Stimulated activated CD8-positive, alpha-beta memory T cell treated with anti-CD3 and anti-CD28 coated beads, Interleukin-7, amount 100 ng/mL, for 48 hours (primary cell): Measurements from ENCODE around the gene ADK.

Experiments
- DNase-seq, 2 donors: peaks; one replicate each; pipeline ENCODE4 v3.0.0-alpha.2; 2020; ENCODE audit warnings: low read depth in 1 of 2; ENCODE audit errors: extremely low read depth in 1 of 2

The ADK gene

DNA sequence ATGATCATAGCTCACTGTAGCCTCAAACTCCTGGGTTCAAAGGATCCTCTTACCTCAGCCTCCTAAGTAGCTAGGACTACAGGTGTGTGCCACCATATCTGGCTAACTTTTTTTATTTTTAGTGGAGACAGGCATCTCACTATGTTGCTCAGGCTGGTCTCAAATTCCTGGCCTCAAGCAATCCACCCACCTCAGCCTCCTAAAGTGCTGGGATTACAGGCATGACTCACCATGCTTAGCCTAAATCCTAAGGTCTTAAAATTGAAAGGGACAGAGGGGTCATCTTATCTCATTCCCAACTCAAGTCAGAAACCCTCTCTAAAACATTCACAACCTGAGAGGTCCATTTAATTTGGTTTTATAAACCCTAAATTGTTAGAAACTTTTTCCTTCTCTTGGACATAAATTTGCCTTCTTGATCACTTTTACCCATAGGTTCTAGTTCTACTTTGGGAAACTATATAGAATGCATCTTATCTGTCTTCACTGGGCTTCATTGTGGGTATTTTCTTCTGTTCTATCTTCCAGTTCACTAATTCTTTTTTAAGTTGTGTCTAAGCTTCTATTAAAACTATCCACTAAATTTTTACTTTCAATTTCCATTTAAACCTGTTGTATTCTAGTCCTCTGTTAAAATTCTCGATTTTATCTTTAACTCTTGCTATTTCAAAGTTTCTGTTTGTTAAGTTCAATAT is 492.0 kb downstream of the ADK start:
- no peak for DNase-seq

GRCh38 chr10:74643596-74643975 is 492.6 kb downstream of the ADK start:
- DNase-seq, result no peak

DNA sequence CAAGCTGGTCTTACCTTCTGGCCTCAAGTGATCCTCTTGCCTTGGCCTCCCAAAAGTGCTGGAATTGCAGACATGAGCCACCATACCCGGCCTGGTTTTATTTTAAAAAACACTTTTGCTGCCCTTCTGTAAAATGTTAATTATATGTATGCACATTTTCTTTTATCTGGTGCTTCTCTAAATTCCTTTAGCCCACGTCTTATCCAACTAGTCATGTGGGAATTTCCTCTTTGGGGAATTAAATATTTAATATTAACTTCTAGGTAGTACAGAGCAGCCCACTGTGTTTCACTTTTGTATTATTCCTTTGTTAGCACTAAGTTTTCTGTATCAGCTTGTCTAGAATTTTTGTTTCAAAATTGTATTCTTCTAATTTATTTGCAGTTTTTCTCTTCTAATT is 493.7 kb downstream of the ADK start:
- DNase-seq, result no peak

- no peak for DNase-seq
Measured at GRCh38 chr10:74645692-74646091, 494.7 kb downstream of the ADK start.

GRCh38 chr10:74650613-74651012 is 499.6 kb downstream of the ADK start:
- no peak for DNase-seq

- DNase-seq, result no peak
Measured at GRCh38 chr10:74651565-74651964, 500.5 kb downstream of the ADK start.

GRCh38 chr10:74652664-74653063 is 501.6 kb downstream of the ADK start:
- no peak for DNase-seq

DNA sequence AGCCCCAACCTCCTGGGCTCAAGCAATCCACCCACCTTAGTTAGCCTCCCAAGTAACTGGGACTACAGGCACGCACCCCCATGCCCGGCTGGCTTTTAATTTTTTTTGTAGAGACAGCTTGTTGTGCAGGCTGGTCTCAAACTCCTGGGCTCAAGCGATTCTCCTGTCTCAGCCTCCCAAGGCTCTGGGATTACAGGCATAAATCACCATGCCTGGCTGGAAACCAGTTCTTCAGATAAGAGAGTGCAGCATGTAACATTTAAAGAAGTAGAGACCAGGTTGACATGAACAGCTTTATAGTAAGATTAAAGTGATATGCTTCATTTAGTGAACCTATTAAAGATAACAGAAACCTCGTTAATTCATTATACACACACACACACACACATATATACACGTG is 507.5 kb downstream of the ADK start:
- no peak for DNase-seq

DNA sequence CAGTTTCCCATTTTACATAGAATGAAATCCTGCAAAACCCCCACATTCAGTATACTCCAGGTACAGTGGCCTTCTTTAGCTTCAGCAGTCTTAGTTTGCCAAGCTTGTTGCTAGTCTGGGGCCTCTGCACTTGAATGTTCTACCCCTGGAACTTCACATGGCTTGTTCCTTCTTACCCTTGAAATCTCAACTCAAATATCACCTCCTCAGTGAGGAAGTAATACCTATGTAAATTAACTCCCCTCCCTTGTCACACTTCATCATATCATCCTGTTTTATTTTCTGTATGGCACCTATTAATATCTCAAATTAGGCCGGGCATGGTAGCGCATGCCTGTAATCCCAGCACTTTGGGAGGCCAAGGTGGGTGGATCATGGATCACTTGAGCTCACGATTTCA is 511.6 kb downstream of the ADK start:
- no peak for DNase-seq

GRCh38 chr10:74669210-74669609 is 518.2 kb downstream of the ADK start:
- no peak for DNase-seq

DNA sequence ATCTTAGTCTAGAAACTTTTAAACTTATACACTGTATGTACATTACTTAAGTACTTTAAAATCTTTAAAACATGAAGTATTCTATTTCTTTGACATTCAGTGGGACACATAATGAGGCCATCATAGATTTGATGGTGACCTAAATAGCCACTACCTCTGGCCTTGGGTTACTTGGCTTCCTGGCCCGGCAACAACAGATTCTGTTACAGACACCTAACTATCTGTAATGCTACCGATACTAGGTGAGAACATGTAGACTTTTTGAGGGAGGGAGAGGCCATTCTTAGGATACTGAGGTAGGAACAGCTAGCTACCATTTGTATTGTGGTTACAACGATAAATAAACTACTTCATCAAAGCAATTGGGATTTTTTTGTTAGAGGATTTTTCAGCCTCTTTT is 520.7 kb downstream of the ADK start:
- no peak for DNase-seq

DNA sequence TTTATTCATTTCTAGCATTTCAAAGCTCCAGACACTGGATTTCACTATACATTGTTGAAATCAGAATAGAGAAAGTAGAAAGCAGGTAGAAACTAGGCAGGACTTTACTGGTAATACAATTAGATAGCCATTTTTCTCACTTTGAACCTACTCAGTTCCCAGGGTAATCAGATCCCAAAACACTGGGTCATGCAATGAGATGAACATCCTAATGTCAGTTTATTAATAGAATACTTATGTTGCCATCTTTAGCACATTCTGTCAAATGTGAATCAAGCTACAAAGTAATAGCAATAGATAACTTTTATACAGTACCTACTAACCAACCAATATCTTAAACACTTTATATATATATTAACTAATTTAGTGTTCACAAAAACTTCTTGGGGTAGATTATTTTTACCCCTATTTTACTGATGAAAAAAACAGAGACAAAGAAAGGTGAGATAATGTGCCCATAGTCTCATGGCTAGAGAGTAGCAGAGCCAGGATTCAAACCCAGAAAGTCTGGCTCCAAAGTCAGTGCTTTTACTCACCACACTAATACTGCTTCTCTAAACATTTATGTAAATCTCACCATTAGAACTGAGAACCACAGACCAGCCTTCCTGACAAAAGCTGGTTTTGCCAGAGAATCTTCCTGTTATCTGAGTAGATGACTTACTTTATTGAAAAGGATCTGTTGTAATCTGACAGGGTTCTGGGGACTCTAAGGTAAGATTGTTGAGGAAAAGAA is 521.6 kb downstream of the ADK start:
- no peak for DNase-seq

DNA sequence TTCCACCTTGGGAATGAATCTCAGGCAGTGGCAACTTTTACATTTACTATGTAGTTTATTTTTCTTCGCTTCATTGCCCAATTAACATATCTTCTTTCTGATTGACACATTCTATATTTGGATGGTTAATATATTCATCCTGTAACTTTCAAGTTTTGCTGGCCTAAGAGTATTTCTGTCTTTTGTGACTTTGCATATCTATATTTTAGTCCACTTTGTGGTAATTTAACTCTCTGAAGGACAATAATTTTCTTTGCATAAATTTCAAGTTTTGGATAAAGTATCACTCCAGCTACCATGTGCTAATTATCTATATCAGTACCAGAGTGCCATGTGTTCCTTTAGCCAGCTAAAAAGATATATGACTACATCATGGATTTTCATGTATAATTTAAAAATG is 523.9 kb downstream of the ADK start:
- no peak for DNase-seq

DNA sequence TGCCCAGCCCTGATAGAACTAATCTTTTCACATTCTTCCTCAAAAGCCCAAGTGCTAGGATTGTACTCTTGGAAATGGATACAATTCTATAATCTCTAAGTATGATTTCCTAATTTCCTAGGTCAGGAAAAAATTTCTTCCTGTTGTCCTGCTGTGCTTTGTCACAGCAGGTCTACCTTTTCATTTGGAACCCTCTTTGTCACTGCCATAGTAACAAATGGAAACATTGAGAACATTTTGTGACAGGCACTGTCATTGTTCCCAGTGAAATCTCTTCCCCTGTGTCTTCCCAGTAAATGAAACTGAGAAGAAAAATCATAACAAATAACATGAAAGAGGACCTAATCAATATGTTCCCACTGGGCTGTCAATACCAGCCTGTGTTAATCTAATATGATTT is 524.5 kb downstream of the ADK start:
- DNase-seq, result no peak

DNA sequence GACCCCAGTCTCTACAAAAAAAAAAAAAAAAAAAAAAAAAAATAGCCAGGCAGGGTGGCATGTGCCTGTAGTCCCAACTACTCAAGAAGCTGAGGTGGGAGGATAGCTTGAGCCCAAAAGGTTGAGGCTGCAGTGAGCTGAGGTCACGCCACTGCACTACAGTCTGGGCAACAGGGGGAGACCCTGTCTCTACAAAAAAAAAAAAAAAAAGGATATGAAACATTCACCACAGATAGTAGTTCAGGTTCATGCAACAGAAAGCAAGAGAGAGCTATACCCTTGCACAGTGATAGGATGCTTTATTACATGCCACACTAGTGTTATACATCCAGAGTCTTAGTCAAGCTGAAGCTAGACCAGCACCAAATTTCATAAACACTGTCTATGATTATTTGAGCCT is 526.9 kb downstream of the ADK start:
- DNase-seq, result no peak

- DNase-seq, result no peak
Measured at GRCh38 chr10:74681917-74682627, 531.1 kb downstream of the ADK start.

DNA sequence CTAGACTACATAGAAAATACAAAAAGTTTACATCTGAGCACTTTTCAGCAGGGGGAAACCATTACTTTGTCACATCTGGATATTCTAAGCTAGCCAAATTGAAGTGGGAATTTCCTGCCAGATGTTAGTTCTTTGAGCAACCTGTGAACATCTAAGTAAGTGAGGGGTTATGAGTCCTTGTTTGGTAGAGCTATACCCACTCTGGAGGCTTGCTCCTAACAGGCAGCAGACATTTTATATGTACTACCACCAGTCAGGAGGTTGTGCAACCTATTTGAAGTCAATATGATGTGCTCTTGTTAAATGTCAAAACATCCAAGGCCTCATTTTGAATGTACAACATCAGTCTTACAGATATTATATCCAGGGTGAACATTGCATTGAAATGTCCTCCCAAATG is 532.0 kb downstream of the ADK start:
- DNase-seq, result no peak

GRCh38 chr10:74683621-74684364 is 532.8 kb downstream of the ADK start:
- DNase-seq, result no peak

GRCh38 chr10:74684462-74684861 is 533.4 kb downstream of the ADK start:
- no peak for DNase-seq

GRCh38 chr10:74685564-74685963 is 534.5 kb downstream of the ADK start:
- DNase-seq, result no peak

GRCh38 chr10:74690393-74690792 is 539.4 kb downstream of the ADK start:
- no peak for DNase-seq
